Measurements from ENCODE around the gene SSBP3.

DNA sequence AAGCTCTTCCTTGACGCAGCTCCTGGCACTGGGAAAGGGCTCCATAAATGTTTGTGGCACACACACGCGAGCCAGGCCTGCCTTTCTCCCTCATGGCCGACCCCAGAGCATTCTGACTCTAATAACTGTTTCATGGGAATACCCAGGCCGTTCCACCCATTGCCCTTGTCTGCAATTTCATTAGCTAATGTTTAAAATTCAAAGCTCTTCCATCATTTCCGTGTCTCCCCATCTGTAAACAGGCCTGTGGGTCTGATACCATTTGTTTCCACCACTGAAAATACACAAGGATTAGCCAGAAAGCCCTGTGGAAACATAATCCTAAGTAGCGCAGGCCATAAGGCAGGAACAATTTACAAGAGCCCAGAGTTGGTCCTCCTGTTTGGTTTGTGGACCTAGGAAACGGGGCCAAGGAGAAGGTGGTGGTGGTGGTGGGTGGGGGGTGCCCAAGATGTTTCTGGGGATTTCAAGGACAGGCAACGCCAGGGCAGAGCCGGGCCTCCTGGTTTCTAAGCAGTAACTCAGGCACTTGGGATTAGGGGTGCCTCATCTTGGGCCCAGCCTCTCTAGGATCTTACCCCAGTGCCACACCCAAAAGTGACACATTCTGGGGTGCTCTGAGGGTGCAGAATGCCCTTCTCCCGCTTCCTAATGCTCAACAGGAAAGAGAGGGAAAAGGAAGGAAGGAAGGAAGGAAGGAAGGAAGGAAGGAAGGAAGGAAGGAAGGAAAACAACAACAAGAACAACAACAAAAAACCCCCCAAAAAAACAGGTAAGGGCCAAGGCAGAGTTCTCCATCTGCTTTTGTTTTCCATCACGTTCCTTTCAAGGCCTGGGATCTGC is 79.4 kb downstream of the SSBP3 start:
- TF ChIP-seq, protein P1, sequence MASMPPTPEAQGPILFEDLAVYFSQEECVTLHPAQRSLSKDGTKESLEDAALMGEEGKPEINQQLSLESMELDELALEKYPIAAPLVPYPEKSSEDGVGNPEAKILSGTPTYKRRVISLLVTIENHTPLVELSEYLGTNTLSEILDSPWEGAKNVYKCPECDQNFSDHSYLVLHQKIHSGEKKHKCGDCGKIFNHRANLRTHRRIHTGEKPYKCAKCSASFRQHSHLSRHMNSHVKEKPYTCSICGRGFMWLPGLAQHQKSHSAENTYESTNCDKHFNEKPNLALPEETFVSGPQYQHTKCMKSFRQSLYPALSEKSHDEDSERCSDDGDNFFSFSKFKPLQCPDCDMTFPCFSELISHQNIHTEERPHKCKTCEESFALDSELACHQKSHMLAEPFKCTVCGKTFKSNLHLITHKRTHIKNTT (CRISPR knock-in tag; IDR thresholded peaks at IDR 0.05) = no peak
- no peak for TF ChIP-seq SIN3A (IDR thresholded peaks at IDR 0.05; ENCODE audit: borderline replicate concordance, low read depth, low read length)
- no peak for TF ChIP-seq PRMT3 (CRISPR knock-in tag; IDR thresholded peaks at IDR 0.05; ENCODE audit: borderline replicate concordance, low read depth)
- TF ChIP-seq NR2F2 (IDR thresholded peaks at IDR 0.05; ENCODE audit: borderline replicate concordance, low read depth) = no peak
- TF ChIP-seq, protein P2, sequence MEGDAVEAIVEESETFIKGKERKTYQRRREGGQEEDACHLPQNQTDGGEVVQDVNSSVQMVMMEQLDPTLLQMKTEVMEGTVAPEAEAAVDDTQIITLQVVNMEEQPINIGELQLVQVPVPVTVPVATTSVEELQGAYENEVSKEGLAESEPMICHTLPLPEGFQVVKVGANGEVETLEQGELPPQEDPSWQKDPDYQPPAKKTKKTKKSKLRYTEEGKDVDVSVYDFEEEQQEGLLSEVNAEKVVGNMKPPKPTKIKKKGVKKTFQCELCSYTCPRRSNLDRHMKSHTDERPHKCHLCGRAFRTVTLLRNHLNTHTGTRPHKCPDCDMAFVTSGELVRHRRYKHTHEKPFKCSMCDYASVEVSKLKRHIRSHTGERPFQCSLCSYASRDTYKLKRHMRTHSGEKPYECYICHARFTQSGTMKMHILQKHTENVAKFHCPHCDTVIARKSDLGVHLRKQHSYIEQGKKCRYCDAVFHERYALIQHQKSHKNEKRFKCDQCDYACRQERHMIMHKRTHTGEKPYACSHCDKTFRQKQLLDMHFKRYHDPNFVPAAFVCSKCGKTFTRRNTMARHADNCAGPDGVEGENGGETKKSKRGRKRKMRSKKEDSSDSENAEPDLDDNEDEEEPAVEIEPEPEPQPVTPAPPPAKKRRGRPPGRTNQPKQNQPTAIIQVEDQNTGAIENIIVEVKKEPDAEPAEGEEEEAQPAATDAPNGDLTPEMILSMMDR (CRISPR knock-in tag; IDR thresholded peaks at IDR 0.05) = no peak
- no peak for TF ChIP-seq POLR2A (IDR thresholded peaks at IDR 0.05; ENCODE audit: insufficient read depth in 1 of 2, low read depth in 2 of 2, low read length in 2 of 2)
- no peak for TF ChIP-seq ZKSCAN5 (CRISPR knock-in tag; IDR thresholded peaks at IDR 0.05)
- no peak for TF ChIP-seq RBM22 (optimal IDR thresholded peaks at IDR 0.05; ENCODE audit: low read length)
- no peak for TF ChIP-seq ZNF652 (CRISPR knock-in tag; IDR thresholded peaks at IDR 0.05; ENCODE audit: borderline replicate concordance, low read depth)
- TF ChIP-seq RNF2 (conservative IDR thresholded peaks at IDR 0.05; ENCODE audit: low read depth) = no peak
- TF ChIP-seq, protein P3, sequence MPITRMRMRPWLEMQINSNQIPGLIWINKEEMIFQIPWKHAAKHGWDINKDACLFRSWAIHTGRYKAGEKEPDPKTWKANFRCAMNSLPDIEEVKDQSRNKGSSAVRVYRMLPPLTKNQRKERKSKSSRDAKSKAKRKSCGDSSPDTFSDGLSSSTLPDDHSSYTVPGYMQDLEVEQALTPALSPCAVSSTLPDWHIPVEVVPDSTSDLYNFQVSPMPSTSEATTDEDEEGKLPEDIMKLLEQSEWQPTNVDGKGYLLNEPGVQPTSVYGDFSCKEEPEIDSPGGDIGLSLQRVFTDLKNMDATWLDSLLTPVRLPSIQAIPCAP (CRISPR knock-in tag; IDR thresholded peaks at IDR 0.05; ENCODE audit: low read depth) = no peak
- TF ChIP-seq, protein P4, sequence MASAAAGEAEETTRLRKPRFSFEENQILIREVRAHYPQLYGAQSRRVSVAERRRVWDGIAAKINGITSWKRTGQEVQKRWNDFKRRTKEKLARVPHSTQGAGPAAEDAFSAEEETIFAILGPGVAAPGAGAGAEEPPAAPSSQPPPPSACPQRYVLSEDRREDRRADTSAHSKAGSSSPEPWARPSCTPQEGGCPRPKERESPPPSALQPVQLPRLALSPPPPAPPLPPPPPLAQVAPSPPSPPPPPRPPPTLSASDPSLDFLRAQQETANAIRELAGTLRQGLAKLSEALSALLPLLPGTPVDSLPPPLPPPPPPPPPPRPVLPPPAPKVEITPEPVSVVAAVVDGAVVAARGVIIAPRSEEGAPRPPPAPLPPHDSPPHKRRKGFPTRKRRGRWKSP (CRISPR knock-in tag; IDR thresholded peaks at IDR 0.05) = no peak
- TF ChIP-seq, protein P5, sequence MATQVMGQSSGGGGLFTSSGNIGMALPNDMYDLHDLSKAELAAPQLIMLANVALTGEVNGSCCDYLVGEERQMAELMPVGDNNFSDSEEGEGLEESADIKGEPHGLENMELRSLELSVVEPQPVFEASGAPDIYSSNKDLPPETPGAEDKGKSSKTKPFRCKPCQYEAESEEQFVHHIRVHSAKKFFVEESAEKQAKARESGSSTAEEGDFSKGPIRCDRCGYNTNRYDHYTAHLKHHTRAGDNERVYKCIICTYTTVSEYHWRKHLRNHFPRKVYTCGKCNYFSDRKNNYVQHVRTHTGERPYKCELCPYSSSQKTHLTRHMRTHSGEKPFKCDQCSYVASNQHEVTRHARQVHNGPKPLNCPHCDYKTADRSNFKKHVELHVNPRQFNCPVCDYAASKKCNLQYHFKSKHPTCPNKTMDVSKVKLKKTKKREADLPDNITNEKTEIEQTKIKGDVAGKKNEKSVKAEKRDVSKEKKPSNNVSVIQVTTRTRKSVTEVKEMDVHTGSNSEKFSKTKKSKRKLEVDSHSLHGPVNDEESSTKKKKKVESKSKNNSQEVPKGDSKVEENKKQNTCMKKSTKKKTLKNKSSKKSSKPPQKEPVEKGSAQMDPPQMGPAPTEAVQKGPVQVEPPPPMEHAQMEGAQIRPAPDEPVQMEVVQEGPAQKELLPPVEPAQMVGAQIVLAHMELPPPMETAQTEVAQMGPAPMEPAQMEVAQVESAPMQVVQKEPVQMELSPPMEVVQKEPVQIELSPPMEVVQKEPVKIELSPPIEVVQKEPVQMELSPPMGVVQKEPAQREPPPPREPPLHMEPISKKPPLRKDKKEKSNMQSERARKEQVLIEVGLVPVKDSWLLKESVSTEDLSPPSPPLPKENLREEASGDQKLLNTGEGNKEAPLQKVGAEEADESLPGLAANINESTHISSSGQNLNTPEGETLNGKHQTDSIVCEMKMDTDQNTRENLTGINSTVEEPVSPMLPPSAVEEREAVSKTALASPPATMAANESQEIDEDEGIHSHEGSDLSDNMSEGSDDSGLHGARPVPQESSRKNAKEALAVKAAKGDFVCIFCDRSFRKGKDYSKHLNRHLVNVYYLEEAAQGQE (IDR thresholded peaks at IDR 0.05; ENCODE audit: borderline replicate concordance in 1 of 2, low read depth in 1 of 2, low read length in 2 of 2) = no peak
